ENCODE results near the gene TAPBP.
"Not testable (repeated sequence)": the region's sequence is repeated elsewhere in the genome, so short reads cannot be mapped to it uniquely, and the experiment has no call there.

Gene TAPBP

DNA sequence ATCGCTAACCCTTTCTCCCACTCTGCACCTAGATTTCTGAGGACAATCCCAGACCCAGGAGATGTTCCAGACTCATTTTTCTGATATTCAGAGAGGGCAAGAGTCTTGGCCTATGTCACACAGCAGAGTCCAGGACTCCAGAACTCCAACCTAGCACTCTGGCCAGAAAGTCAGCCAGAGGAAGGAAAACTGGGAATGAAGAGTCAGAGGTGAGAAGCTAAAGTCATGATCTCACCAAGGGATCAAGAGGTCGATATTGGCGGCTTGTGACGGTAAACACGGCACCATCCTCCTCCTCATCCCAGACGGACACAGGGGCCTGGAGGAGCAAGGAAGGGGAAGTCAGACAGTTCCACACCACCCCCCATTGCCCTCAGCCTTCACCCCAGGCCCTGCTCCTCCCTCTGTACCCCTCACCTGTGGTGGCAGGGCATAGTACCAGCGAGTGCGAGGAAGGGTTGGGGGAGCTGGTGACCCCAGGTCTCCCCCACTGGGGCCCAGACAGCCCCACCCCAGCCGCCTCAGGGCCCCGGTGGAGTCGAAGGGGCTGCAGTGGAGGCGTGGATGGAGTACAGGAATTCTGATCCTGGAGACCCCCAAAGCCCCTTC is 17.0 kb downstream of the TAPBP start:
- no peak for DNase-seq (ENCODE audit: low read depth in 2 of 2)

DNA sequence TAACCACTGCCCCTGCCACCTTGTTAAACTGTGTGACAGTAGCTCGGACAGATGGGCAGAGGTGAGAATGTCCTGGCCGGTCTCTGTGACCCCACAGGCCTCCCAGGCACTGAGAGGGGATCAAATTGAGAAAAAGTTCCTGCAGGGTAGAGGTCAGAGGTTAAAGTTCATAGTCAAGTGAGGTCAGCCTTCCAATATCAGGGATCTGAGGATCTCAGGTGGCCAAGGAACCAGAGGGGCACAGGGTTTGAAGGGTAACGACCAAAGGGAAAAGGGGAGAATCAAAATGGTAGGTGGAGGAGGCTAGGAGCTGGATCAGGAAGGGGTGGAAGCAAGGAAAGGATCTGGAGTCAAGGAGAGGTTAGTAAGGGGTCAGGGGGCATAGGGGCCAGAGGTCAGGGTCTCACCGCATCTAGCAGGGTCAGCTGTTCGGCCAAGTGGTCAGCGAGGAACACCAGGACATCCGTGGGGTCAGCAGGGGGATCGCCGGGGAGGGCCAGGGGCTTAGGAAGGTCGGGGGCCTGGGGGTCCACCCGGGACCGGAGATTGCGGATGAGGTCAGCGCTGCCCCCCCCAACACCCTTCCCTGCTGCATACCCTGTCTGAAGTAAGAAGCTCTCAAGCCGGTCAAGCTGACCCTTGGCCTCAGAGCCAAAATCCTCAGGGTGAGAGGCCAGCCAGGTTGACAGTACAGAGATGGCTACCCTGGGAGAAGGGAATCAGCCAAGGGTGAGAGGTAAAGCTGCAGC is 18.1 kb downstream of the TAPBP start:
- DNase-seq (ENCODE audit: low read depth in 2 of 2): no peak

DNA sequence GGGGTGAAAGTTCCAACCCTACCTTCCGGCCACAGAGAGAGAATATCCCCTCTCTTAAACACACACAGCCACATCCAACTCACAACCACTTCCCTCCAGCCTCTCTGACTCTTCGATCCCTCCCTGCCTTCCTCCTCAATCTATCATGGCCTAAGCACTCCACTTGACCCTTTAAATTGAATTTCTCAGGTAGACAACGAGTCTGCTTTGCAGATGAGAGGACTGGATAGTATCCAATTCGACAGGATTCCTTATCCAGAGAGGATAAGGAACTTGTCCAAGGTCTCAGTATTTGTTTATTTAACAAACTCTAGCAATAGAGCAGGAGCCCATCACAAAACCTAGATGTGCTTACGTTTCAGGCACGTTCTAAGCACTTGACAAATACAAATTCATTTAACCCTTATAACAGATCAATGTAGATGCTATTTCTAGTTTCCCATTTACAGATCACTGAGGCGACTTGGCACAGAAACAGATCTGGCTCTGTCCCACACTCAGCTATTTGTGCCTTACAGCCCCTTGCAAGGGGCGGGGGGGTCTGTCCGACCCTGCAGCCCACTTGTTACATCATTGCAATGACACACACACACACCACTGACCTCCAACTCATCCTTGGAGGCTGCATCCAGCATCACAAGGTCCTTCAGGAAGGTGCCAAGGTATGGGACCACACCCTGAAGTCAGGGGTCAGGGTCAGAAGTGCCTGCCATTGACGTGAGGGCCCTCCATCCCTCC is 19.6 kb downstream of the TAPBP start:
- no peak for DNase-seq (ENCODE audit: low read depth in 2 of 2)

DNA sequence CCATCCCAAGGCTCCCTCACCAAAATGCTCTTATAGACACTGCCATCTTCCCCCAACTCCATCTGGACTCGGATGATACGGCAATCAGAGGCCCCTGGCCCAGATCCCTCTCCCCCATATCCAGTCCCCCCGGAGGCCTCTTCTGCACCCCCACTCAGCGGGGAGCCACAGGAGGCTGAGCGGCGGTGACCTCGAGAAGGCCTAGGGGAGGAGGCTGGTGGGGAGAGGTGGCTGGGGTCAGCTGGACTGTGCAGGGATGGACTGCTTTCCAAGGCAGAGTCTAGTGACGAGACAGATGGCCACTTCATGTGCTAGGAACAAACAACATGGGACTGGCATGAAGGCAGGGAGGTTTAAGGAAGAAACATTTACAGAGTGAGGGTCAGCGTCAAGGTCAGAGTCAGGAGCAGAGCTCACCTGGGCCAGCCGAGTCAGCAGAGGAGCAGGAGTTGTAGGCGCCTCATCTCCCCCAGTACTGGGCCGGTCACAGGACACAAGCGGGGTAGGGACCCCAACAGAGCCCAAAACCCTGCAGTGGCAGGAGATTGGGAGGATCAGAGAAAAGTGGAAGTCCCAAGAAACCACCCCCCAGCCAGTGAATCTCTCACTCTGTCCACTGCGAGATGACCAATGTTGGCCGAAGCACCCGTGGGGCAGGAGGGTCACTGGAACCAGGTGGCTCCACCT is 20.7 kb downstream of the TAPBP start:
- no peak for DNase-seq (ENCODE audit: low read depth in 2 of 2)

DNA sequence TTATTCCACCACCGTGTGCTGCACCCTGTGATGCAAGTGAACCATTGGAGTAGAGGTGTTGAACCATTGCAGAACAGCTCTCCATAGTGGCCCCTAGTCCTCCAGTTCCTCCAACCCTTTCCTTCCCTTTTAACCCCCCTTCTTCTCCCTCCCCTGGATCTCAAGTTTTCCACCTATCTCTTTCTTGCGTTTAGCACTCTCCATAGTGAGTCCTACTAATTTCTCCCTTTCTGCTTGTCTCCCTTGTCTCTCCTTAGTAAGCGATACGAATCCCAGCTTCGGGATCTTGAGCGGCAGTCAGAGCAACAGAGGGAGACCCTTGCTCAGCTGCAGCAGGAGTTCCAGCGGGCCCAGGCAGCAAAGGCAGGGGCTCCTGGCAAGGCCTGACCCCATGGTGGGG is 23.4 kb downstream of the TAPBP start:
- DNase-seq (ENCODE audit: low read depth in 2 of 2): no peak

DNA sequence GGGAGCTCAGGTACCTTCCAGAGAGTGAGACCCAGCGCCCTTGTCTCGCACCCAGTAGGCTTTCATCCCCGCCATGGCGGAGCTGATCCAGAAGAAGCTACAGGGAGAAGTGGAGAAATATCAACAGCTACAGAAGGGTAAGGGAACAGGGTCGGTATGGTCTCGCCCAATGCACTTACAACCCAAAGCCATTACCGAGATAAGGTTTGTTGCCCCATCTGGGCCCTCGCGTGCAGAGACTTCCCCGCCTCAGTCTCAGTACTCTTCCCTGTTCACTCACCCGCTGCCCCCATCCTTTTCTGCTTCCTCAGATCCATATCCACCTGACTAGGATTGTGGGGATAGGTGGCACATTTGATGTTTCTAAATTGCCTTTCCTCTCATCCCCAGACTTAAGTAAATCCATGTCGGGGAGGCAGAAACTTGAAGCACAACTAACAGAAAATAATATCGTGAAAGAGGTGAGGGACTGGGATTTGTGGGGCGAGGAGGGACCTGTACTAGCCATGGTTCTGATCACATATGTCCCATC is 24.0 kb downstream of the TAPBP start:
- no peak for DNase-seq (ENCODE audit: low read depth in 2 of 2)

DNA sequence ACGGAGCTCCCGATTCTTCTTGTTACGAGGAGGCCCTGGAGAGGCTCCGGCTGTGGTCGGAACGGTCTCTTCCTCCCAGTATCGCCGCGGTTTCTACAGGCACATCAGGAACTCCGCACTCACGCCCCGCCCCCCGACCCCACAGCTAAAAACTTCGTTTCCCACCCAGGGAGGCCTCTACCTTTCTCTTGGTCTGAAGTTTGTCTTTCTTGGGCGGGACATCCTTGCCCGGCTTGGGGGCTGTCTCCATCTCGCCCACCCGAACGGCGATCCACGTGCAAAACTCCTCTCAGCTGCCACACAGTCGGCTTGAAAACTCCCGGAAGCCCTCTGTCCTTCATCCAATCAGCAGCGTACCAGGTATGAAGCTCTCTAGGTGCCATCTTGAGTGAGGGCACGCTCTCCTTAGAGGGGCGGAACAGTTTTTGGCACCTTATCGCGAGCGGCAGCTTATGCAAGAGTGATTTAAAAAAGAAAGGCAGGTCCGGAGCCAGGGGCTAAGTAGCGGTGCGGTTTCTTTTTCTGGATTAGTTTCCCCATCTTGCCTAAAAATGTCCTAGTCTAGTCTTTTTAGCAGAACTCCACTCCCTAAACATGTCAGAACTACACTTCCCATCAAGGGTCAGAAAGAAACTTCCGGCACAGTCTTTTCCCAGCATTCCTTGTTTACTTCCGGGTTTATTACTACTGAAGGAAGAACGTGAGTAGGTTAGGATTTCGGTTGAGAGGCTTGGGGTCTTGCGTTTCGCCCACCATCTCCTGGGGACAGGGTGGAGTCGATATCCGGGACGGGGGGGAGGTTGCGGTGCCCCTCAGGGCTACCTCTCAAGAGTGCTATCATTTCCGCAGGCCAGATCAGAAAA is 24.7 kb downstream of the TAPBP start, which contains the start of the genes PFDN6 and WDR46:
Gene PFDN6, plus strand, starts transcription at position 681 of the 863 bp plus-strand sequence. CDS start 256 bp downstream, outside the sequence.
Gene WDR46, minus strand, starts transcription at position 319 of the 863 bp plus-strand sequence. Its CDS starts 69 bp downstream, at position 250.
- peak; percentile 49 to 66 for DNase-seq (ENCODE audit: low read depth in 2 of 2)

DNA sequence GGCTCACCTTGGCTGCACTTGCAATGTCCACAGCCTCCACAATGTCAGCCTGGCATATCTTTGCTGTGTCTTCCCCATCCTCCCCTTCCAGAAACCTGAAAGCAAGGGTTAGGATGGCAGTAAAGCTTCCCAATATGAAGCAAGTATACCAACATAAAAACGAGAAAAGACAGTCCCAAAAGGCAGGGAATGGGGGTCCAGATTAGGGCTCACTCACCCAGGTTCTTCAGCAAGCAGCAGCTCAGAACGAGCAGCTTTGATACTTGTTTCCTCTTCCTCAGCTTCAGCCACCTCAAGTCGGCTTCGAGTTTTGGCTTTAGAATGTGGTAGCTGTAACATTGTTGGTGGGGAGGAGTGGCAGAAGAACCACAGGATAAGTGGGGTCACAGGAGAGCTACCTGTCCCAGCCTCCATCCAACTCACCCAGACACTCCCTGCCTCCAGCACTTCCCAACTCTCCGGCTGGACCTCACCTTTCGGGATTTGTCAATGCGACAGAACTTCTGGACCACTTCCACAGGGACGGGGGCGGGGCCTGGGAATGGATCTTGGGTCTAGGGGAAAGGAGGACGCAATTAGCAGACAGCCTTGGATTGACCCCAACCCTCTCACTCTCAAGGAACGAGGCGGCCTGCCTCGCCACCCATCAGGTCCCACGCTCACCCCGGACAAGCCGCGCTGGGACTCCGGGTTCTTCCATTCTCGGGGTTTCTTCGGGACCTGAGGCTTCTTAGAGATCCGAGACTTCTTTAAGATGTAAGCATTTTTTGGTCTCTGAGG is 25.5 kb downstream of the TAPBP start:
- DNase-seq (ENCODE audit: low read depth in 2 of 2): no peak

DNA sequence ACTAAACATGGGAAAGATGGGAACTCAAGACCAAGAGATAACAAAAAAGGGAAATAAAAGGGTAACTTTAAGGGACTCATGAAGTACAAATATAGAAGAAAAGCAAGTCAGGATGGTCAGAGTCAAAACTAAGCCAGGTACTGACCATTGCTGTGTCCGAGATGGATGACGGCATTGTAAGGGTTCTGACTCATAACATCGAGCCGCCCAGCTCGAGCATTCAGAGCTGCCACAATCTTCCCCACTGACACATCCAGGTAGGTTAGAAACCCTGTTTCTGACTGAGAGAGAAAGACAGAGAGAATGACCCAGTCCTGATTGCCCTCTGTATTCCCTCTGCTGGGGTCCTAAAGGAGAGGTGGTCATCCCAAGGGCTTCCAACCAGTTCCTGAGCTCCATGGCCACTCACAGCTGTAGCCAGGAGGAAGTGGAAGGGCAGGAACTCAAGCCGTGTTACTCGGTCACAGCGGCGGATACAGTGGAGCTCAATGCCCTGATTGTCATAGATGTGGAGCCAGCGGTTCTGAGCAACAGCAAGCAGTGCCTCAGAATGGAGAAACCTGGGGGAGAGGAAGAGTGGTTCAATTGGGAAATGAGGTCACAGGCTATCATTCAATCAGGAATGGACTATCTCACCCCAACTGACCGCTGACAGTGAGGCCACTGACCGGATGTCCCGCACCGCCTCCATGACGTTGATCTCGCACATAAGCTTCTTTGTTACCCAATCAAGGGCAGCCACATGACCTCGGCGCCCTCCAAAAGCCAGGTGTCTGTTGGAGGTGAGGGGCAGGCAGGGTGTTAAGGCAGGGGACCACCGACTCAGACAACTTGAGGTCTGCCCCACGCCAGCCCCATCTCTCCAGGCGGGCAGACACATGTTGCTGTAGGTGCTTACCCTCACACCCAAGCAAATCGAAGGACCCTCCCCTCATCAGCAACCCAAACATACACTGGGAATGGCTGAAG is 26.6 kb downstream of the TAPBP start:
- DNase-seq (ENCODE audit: low read depth in 2 of 2): no peak

DNA sequence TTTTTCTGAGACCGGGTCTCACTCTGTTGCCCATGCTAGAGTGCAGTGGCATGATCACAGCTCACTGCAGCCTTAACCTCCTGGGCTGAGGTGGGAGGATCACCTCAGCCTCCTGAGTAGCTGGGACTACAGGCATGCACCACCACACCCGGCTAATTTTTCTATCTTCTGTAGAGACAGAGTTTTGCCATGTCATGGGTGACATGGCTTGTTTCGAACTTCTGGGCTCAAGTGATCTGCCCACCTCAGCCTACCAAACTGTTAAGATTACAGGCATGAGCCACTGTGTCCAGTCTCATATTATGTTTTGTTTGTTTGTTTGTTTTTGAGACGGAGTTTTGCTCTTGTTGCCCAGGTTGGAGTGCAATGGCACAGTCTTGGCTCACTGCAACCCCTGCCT is 28.7 kb downstream of the TAPBP start:
- not testable (repeated sequence) for DNase-seq (ENCODE audit: low read depth in 2 of 2)

DNA sequence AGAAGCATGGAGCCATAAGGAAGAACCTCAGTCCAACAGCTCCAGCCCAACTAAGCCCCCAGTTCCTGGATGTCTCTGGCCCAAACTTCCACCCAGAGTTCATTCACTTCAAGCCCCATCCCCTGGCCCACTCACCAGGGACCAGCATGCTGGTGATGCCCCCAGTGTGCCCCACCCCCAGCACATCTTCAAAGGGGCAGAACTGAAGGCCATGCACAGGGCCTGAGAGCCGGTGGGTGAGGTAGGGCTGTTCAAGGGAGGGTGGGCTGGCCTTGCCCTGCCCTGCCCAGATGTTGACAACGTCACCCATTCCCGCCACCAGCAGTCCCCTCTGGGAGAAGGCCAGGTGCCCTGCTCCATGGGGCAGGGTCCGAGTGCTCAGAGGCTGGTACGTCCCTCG is 33.3 kb downstream of the TAPBP start:
- no peak for DNase-seq (ENCODE audit: low read depth in 2 of 2)

DNA sequence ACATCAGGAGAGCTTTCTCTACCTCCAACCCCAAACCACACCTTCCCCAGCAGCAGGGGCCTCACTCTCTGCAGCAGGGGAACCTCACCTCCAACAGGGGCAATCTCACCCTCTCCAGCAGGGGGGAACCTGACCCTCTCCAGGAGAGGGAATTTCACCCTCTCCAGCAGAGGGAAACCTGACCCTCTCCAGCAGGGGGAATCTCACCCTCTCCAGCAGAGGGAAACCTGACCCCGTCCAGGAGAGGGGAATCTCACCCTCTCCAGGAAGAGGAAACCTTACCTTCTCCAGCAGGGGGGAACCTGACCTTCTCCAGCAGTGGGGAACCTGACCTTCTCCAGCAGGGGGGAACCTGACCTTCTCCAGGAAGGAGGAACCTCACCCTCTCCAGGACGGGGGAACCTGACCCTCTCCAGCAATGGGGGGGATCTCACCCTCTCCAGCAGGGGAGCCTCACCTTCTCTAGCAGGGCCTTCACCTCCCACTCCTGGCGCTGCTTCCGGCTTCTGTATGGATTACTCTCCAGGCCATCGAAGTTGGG is 33.8 kb downstream of the TAPBP start:
- DNase-seq (ENCODE audit: low read depth in 2 of 2): no peak

DNA sequence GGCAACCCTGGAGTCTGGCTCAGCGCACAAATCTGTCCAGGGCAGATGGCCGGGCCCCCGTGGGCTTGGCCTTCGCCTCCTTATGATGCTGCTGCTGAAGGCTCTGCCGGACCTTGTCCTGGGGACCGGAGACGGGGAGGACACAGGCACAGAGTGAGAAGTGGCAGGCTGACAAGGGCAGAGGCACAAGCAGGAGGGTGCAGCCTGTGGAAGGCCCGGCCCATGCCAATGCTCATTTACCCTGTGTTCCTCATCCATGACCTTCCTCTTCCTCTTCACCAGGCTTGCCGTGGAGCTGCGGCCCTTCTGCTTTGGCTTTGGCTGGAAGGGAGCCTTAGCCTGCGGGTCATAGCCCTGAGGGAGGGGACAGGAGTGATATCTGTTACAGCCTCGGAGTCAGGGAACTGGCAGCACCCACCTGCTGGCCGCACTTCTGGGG is 34.6 kb downstream of the TAPBP start:
- DNase-seq (ENCODE audit: low read depth in 2 of 2): no peak

DNA sequence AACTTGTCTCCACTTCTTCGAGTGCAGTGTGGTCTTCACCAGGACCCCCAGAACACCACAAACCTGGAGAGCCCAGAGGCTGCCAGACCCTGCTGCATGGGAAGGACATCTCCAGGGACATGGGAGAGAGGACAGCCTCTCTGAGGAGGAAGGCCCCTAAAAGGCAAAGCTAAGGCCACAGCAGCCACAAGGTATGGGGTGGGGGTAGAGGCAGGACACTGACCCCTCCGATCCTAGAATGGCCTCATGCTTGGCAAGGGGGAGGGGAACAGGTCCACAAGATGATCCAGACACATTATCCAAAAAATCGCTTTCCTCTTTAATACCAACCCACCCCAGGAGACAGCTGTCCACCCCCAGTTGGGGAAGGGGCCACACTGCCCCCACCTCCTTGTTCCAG is 35.1 kb downstream of the TAPBP start:
- no peak for DNase-seq (ENCODE audit: low read depth in 2 of 2)

DNA sequence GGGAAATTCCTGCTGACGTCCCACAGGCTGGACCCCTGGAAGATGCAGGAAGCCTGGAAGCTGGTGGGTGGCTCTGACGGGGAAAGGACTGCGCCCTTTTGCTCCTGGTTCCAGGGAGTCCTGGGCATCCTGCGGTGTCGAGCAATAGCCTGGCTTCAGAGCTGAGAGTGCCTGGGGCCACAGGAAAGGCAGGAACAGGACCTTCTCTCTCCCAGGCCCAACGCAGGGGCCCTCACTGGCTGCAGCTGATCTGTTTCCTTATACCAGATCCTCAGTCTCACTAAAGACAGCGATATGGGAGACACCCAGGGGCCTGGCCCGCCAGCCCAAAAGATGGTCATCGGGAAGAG is 35.5 kb downstream of the TAPBP start:
- no peak for DNase-seq (ENCODE audit: low read depth in 2 of 2)

DNA sequence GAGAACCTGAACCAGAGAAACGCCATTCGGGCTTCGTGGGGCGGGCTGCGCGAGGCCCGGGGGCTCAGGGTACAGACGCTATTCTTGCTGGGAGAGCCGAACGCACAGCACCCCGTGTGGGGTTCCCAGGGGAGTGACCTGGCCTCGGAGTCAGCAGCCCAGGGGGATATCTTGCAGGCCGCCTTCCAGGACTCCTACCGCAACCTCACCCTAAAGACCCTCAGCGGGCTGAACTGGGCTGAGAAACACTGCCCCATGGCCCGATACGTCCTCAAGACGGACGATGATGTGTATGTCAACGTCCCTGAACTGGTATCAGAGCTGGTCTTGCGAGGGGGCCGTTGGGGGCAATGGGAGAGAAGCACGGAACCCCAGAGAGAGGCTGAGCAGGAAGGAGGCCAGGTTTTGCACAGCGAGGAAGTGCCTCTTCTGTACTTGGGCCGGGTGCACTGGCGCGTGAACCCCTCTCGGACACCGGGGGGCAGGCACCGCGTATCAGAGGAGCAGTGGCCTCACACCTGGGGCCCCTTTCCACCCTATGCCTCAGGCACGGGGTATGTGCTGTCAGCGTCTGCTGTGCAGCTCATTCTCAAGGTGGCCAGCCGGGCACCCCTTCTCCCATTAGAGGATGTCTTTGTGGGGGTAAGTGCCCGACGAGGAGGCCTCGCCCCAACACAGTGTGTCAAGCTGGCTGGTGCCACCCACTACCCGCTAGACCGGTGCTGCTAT is 36.1 kb downstream of the TAPBP start:
- peak in 1 of 2 donors; percentile 24 for DNase-seq (ENCODE audit: low read depth in 2 of 2)

DNA sequence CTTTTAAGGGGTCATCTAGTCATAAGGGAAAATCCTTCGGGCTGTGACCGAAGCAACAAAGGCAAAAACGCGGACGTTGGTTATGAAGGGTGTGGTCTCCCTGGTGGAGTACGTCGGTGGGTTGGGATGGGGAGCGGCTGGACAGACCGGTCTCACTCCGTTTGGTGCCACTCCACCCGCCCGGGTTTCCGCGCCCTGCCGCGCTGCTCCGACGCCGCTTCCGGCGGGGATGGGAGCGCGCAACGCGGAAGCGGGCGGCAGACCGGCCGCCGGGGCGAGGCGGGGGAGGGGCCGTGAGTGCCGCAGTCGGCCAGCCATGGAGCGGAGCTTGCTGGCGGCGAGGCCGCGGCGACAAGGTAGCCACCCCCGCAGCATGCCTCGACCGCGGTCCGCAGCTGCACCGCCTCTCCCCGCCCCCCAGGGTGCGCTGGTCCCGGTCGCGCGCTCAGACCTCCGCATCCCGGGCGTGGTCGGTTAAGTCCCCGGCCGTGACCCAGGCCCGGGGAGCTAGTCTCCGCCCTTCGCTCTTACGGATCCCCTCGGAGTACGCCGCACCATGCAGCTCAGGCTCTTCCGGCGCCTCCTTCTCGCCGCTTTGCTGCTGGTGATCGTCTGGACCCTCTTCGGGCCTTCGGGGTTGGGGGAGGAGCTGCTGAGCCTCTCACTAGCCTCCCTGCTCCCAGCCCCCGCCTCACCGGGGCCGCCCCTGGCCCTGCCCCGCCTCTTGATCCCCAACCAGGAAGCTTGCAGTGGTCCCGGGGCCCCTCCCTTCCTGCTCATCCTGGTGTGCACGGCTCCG is 36.8 kb downstream of the TAPBP start, which contains the start of gene B3GALT4:
Gene B3GALT4, plus strand, starts transcription at position 260 of the 799 bp plus-strand sequence. Its CDS starts 297 bp downstream, at position 557.
- peak; percentile 71 to 76 for DNase-seq (ENCODE audit: low read depth in 2 of 2)

Data from stimulated activated CD8-positive, alpha-beta memory T cell treated with anti-CD3 and anti-CD28 coated beads, Interleukin-2, amount 100 ng/mL, for 48 hours (primary cell).